GM19328 (cell line): ENCODE measurements around the gene R3HDML.
"Not testable (repeated sequence)": the region's sequence is repeated elsewhere in the genome, so short reads cannot be mapped to it uniquely, and the experiment has no call there.

Source experiments
- ATAC-seq: cut with Tn5 transposase; IDR thresholded peaks from one replicate; pipeline ENCODE4 v1.9.1; 2021; ENCODE audit warnings: mild to moderate bottlenecking, moderate library complexity; ENCODE audit not compliant: unreplicated experiment

Gene R3HDML, protein sequence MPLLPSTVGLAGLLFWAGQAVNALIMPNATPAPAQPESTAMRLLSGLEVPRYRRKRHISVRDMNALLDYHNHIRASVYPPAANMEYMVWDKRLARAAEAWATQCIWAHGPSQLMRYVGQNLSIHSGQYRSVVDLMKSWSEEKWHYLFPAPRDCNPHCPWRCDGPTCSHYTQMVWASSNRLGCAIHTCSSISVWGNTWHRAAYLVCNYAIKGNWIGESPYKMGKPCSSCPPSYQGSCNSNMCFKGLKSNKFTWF

GRCh38 chr20:44336725-44337380, at the start of gene R3HDML:
Gene R3HDML (plus strand): TSS chr20:44337043. CDS start chr20:44337158, 115 bp downstream.
- ATAC-seq, result no peak

- no peak for ATAC-seq
These were observed 49.4 kb upstream of the R3HDML start for GRCh38 chr20:44287272-44288097.

DNA sequence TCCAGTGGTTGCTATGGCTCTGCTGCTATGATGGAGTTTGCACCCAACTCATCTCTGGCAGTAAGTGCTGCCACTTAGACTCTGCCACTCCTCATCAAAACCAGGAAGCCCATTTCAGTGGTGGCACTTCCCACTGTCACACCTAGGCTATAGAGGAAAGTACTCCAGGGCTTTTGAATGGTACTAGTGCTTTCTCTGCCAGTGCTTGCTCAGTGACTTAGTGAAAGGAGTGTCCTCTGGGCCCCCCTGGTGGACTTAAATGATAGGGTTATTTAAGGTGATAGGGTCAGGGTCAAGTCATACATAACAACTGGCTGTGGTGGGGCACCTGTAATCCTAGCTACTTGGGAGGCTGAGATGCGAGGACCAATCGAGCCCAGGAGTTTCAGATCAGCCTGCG, 48.6 kb upstream of the R3HDML start:
- ATAC-seq, result no peak

DNA sequence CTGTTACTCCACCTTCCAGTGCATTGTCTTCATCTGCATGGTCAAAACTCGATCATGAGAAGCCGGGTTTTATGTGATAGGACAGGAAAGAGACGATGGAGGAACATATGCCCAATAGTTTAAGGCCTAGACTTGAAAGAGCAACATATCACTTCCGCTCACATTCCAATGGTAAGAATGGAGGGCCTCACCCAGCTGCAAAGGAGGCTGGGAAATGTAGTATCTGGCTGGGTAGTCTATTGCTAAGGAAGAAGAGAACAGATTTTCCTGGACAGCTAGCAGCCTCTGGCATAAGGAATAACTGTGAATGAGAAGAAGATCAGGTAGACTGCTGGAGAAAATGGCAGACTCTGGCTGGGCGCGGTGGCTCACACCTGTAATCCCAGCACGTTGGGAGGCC, 45.1 kb upstream of the R3HDML start:
- ATAC-seq, result no peak

GRCh38 chr20:44296011-44296410, 40.8 kb upstream of the R3HDML start:
- ATAC-seq, result no peak

- ATAC-seq, result no peak
These were observed 39.1 kb upstream of the R3HDML start for GRCh38 chr20:44297721-44298120.

DNA sequence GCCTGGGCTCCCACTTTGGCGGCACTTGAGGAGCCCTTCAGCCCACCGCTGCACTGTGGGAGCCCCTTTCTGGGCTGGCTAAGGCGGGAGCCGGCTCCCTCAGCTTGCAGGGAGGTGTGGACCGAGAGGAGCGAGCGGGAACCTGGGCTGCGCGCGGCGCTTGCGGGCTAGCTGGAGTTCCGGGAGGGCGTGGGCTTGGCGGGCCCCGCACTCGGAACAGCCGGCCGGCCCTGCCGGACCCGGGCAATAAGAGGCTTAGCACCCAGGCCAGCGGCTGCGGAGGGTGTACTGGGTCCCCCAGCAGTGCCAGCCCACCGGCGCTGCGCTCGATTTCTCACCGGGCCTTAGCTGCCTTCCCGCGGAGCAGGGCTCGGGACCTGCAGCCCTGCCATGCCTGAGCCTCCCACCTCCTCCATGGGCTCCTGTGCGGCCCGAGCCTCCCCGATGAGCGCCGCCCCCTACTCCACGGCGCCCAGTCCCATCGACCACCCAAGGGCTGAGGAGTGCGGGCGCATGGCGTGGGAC, 37.8 kb upstream of the R3HDML start:
- not testable (repeated sequence) for ATAC-seq

- no peak for ATAC-seq
These were observed 35.6 kb upstream of the R3HDML start for GRCh38 chr20:44301285-44301684.

DNA sequence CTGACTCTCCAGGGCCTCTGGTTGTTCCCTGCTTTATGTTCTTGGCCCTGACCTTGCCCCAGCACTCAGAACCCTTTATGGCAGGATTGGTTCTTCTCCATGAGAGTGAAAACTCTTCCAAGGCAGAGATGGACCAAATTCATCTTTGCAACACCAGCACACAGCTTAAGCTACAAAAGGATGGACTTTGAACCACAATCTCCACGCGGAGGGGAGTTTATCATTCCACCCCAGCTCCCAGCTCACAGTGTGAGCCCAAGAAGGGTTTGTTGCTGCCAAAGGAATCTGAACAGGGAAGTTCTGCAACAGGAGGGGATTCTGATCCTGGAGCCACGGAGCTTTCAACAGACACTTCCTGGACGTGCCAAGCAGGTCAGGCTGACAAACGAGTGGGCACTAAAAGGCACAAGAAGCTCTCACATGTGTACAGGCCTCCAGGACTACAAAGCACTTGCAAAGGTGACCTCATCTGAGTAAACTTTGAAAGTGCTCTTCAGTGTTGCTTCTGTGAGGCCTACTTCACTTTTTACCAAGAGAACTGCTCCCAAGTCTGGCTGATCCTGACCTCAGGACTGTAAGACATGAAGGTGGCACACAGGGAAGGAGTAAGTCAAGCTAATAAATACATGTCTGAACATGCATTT, 34.7 kb upstream of the R3HDML start:
- no peak for ATAC-seq

GRCh38 chr20:44302736-44303135, 34.1 kb upstream of the R3HDML start:
- no peak for ATAC-seq

DNA sequence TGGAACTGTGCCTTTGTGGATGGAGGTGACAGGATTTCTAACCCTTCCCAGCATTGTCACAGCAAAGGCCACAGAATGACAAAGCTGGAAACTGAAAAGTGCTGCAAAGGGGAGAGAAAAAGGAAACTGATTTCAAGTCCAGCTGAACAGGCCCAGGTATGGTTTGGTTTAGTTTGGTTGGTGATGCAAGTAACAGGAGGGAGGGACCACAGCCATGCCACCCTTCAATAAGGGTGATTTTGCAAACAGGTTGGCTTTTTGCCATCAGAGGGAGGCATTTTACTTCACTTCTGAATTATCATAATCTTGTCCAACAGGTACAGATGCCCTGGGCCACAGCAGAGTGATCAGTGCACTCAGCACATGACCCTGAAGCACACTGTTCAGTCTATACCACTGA, 32.5 kb upstream of the R3HDML start:
- no peak for ATAC-seq

DNA sequence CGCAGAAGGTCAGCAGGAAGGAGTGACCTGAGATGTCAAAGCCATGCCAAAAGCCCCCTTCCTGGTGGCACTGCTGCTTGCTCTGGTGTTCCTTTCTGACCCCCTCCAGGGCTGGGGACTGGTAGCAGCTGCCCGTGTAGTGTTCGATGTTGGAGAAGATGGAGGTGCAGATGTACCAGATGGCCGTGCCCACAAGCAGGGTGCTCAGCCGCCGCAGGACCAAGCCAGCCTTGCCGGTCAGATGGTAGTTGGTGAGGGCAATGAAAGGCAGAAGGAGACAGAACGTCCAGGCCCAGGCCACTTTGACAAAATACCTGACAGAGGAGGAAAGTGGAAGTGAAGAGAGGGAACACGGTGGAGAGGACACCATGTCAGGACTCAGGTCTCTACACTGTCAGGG, 29.9 kb upstream of the R3HDML start:
- no peak for ATAC-seq

DNA sequence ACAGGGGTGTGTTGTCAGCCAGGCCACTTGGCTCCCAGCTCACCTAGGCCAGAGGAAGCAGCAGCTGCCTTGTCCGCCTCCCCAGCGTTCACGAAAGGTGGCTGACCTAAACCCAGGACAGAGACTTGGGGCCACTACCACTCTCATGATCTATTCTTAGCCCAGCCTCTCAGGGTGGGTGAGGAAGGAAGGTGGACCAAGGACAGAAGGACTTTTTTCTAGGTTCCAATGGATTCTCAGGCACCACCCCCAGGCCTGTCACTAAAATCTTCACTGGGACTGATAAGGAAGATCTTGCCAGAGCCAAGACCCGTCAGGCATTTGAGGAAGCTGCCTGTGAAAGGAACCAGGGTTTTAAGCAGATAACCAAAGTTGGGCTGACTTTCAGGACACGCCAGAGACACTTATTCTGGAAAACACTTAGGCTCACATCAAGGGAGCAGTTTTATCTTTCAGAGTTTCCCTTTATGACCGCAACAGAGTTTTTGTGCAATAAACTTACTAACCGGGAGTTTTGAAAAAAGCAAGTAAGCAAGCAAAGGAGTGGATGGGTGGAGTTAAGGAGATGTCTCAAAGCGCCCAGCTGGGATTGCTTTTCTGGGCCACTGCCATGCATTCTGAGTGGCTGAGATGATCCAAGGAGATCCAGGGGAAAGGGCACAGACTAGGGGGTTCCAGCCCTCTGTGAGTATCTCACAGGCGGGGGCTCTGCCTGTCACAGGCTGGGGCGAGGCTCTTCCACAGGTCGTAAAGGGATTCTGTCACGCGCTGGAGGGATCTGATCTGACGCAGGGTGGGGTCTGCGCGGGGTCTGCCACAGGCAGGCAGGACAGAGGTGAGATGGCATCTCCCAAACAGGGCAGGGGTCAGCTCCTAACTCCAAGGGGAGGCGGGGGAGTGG, 26.8 kb upstream of the R3HDML start:
- no peak for ATAC-seq

- peak; percentile 90 for ATAC-seq
These were observed 25.9 kb upstream of the R3HDML start, which contains the start of gene FITM2 for GRCh38 chr20:44310664-44311639. Gene FITM2 (minus strand): TSS chr20:44311202. CDS start chr20:44311148, 54 bp downstream.

GRCh38 chr20:44314870-44315269, 22.0 kb upstream of the R3HDML start:
- no peak for ATAC-seq

- ATAC-seq, result no peak
These were observed 16.9 kb upstream of the R3HDML start for GRCh38 chr20:44319839-44320422.

DNA sequence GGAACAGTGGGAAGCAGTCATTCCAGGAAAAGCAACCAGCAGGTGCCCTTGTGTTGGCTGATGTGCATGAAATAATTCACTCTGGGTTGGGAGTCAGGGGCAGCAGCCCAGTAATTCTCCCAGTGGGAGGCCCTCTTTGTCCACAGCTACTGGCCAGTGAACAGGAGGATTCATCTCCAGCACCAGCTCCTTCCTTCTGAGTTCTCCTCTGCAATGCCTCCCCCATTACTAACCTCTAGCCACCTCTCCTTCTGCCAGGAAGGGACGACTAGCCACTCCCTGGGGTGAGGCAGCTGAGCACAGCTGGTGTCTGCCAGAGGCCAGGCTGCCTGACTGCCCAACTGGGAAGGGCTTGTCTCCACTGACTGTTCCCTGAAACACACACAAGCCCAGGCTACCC, 12.5 kb upstream of the R3HDML start:
- no peak for ATAC-seq

- ATAC-seq, result no peak
These were observed 10.3 kb upstream of the R3HDML start for GRCh38 chr20:44326391-44327159.
